GM21723 (cell line): ENCODE results near the gene RICTOR.
"Not testable (repeated sequence)": the region's sequence is repeated elsewhere in the genome, so short reads cannot be mapped to it uniquely, and the experiment has no call there.

Experiments
- ATAC-seq: cut with Tn5 transposase; IDR thresholded peaks from one replicate; pipeline ENCODE4 v1.9.1; 2021; ENCODE audit warnings: mild to moderate bottlenecking, moderate library complexity; ENCODE audit not compliant: unreplicated experiment

Gene RICTOR

DNA sequence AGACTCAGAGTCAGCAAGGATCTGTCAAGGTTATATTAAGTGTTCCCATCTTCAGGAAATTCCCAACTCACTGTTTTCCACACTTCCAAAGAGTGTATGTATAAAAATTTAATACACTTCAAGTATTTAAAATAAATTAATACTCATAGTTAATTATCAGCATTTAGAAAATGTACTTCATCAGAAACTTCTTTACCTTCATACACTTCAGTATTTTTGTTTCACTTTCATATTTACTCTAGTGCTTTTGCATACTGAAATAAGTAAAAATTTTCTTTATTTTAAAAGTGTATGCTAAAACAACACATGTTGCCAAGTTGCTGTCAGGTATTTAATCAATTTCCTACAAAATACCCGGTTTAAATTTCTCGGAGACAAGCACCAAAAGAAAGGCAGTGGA is 16.5 kb downstream of the RICTOR start:
- ATAC-seq: peak; percentile 72

DNA sequence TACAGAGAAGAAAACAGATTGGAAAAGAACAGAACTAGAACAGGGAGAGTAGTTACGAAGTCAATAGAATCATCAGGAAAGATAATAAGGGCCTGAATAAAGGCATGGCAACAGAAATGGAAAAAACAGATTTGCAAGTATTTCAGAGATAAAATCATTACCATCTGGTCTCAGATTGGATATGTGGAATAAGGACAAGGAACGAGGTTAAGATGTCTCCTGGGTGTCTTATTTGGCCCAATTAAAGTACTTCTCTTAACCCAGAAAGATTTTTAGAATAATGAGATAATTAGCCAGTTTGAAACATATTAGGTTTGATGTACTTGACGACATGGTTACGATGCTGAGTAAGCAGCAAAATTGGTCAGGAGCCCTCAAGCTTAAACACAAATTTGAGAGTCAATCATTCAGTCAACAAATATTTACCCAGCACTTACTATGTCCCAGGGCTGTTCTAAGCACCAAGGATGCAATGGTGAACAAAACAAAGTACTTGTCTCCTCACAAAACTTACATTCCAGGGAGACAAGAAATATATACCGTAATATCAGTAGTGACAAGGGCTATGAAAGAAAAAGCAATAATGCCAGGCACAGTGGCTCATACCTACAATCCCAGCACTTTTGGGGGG is 18.3 kb downstream of the RICTOR start:
- no peak for ATAC-seq

DNA sequence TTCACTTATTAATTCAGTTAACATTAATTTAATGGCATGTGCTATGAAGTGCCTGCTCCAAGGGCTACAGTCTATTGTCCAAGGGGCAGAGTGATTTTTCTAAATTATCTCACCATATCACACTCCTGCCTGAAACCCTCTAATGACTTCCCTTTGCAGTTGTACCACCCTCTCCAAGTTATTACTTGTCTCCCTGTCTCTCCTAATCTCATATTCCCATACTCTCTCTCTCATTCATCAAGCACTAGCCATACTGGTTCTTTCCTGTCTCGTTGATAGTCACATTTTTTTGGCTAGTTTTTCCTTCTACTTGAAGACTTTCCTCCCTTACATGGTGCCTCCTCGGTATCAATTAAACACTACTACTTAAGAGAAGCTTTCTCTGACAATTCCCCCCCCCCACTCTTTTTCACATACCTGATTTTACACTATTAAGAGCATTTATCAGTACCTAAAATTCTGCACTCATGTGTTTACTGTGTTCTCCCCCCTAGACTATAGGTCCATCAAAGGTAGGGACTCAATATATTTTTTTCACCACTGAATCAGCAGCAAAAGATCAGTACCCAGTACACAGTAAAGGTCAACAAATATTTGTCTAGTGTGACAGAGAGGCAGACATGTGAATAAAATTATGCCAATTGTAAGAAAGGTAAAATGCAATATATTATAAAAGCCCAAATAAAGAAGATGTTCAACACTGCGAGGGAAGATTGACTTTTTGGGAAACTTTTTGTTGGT is 19.0 kb downstream of the RICTOR start:
- ATAC-seq: no peak

DNA sequence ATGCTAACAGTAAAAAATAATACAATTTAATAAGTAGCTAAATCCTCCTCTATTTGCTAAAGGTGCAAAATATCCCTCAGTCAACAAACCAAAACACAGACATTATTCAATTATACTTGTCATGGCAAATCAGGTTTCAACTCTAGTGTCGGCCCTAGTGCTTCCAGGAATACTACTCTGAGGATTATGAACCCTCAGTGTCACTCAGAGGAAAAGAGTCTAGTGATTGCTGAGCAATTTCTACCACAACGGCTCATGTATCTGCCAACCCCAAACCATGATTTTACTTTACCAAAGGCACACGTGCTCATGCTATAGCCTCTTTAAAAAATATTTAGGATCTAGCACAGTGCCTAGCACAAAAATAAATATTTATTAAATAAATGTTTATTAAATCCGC is 21.0 kb downstream of the RICTOR start:
- ATAC-seq: no peak

DNA sequence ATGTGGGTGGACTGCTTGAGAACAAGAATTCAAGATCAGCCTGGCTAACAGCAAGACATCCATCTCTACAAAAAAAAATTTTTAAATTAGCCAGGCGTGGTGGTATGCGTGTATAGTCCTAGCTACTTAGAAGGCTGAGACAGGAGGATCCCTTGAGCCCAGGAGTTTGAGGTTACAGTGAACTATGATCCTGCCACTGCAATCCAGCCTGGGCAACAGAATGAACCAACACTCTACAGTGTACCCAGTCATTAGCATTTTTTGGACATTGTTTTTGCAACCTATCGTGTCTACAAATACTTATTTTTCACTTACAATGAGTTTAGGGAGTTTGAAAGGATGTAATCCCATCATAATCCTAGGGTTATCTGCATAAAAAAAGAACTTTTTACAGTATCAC is 22.1 kb downstream of the RICTOR start:
- ATAC-seq: no peak

DNA sequence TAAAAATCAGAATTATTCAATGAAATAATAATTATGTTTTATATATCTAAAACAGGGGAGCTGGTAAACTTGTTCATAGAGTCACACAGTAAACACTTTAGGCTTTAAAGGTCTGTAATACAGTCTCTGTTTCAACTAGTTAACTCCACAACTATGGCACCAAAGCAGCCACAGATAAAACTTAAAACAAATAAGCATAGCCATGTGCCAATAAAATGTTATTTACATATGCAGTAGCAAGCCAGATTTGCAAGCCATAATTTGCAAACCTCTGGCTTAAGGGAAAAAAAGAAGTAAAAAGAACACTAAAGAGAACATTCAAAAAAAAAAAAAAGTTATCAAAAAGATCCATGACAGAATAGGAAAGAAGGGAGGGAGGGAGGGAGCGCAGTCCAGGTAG is 24.9 kb downstream of the RICTOR start:
- ATAC-seq: no peak

DNA sequence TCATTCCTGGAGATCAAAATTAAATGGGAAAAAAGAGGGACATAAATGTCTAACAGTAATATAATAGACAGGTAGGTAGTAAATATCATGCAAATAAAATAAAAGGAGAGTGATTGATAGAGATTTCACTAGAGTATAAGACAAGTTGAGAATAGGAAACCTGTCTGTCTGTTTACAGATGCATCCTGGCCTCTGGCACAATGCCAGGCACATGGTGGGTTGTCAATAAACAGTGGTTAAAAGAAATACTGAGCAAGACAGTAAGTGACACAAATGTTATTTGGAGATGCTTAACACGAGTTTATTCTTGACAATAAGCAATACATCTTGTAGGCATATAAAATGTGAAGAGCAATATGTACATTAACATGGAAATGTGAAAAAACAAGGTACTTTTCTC is 33.3 kb downstream of the RICTOR start:
- ATAC-seq: no peak

DNA sequence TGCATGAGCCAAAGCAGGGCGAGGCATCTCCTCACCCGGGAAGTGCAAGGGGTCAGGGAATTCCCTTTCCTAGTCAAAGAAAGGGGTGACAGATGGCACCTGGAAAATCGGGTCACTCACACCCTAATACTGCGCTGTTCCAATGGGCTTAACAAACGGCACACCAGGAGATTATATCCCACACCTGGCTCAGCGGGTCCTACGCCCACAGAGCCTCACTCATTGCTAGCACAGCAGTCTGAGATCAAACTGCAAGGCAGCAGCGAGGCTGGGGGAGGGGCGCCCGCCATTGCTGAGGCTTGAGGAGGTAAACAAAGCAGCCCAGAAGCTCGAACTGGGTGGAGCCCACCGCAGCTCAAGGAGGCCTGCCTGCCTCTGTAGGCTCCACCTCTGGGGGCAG is 39.7 kb downstream of the RICTOR start:
- ATAC-seq: not testable (repeated sequence)

DNA sequence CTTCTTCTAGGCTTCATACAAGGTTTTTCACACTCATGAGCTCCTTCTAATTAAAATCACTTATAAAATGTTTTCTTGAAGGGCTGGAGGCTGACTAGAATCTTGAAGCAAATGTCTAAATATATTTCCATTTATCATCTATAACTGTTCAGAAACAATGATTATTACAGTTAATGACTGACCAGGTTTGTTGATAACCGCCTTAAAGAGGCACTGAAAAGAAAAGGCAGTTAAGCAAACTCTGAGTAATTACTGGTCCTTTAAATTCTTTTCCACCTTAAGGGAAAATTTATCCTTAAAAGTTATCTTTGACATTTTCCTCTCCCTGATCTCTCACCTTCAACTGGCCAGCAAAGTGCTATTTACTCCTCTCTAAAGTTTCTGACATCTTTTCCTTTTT is 43.2 kb downstream of the RICTOR start:
- ATAC-seq: no peak

DNA sequence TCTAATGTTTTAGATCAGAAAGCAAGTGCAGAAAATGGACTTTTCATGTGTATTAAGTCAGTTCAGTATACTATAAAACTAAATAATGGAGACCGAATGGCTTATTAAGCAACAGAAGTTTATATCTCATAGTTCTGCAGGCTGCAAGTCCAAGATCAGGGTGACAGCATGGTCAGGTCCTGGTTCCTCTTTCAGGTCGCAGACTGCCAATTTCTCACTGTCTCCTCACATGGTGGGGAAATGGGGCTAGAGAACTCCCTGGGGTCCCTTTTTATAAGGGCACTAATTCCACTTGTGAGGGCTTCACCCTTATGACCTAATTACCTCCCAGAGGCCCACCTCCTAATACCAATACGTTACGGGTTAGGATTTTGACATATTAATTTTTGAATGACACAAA is 48.7 kb downstream of the RICTOR start:
- no peak for ATAC-seq

DNA sequence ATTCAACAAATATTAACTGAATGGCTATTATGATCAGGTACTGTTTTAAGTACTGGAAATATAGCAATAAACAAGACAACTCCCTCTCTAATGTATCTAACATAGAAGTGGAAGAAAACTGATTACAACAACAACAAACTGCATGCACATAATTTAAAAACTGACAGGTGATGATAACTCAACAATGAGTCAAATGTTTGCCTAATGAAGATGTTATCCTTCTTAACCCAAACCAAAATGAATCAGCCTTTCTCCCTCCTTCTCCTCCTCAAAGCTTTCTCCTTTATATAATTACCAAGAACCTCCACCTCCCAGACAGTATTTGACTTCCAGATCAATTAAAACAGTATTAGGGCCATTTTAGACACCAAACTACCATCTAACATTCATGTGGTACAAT is 49.3 kb downstream of the RICTOR start:
- no peak for ATAC-seq

DNA sequence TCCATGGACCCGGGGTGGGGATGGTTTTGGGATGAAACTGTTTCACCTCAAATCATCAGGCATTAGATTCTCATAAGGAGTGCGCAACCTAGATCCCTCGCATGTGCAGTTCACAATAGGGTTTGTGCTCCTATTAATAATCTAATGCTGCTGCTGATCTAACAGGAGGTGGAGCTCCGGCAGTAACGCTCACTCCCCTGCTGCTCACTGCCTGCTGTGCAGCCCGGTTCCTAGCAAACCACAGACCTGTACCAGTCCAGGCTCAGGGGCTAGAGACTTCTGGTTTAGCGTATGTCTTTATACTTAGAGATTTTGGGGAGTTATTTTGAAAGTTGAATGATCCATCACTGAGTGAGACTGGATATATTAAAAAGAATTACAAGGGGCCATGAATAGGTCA is 50.2 kb downstream of the RICTOR start:
- no peak for ATAC-seq

DNA sequence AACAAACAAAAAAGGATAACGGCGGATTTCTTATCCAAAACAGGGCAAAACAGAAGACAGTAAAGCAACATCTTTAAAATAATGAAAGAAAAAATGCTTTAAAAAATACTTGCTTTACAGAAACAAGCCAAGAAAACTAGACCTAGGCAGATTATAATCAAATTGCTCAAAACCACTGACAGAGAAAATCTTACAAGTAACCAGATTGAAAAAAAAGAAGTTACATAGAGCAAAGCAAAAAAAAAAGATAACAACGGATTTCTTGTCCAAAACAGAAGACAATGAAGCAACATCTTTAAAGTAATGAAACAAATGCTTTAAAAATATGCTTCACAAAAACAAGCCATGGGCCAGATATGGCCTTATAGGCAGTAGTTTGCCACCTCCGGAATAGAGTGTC is 51.1 kb downstream of the RICTOR start:
- no peak for ATAC-seq

DNA sequence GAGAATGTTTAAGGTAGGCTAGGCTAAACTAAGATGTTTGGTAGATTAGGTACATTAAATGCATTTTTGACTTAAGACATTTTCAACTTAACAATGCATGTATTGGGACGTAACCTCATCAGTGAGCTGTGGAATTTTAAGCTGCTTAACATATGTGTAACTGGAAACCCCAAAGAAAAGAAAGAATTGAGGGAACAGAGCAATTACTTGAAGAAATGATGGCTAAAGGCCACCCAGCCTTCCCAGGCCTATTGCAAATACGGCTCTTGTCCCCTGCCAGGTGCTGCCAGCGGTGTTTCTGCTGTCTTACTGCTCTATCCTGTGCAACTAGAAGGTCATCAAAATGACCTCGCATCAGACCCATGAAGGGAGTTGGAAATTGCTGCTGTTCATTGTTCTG is 52.0 kb downstream of the RICTOR start:
- ATAC-seq: no peak

DNA sequence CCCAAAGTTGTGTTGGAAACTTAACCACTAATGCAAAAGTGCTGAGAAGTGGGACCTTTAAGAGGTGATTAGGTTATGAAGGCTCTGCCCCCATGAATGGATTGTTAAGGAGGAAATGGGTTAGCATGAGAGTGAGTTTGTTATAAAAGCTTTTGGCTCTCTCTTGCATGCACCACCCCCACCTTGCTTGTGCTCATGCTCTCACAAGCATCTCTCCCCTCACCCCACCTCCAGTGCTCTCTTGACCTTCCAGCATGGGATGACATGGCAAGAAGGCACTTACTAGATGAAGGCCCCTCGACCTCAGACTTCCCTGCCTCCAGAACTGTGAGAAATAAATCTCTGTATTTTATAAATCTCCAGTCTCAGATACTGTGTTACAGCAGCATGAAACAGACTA is 52.8 kb downstream of the RICTOR start:
- ATAC-seq: no peak

DNA sequence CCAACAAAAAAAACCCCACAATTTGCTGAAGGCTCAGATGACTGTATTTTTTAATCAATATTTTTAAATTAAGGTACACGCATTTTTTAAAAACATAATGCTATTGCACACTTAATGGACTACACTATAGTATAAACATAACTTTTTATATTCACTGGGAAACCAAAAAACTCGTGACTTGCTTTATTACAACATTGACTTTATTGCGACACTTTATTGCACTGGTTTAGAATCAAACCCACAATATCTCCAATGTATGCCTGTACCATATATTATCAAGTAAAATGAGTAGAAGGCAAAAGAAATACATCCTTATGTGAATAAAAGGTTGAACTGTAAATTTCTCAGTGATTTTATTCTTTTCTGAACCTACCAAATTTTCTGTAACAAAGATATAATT is 53.7 kb downstream of the RICTOR start:
- ATAC-seq: no peak

DNA sequence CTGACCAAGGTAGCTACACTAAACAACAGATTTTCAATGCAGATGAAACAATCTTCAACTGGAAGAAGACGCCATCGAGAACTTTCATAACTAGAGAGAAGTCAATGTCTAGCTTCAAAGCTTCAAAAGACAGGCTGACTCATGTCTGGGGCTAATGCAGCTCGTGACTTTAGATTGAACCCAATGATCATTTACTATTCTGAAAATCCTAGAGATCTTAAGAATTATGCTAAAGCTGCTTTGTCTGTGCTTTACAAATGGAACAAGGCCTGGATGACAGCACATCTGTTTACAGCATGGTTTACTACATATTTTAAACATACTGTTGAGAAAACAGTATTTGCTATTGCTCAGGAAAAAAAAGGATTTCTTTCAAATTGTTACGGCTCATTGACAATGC is 54.9 kb downstream of the RICTOR start:
- ATAC-seq: no peak

DNA sequence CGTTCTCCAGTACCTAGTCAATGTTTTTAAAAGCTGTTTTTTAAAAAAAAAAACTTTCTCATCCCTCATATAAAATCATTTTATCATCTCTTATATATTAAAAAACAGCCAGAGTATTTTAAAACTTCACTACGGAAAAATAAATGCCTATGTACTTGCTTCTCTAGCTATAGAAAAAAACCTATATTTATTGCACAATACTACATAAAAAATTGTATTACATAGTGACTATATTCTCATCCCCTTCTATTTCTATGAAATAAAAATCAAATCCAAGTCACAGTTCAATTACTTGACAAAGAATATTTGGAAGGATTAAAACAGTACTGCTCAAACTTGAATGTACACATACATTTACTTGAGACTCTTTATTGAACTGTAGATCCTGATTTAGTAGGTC is 56.7 kb downstream of the RICTOR start:
- ATAC-seq: no peak

DNA sequence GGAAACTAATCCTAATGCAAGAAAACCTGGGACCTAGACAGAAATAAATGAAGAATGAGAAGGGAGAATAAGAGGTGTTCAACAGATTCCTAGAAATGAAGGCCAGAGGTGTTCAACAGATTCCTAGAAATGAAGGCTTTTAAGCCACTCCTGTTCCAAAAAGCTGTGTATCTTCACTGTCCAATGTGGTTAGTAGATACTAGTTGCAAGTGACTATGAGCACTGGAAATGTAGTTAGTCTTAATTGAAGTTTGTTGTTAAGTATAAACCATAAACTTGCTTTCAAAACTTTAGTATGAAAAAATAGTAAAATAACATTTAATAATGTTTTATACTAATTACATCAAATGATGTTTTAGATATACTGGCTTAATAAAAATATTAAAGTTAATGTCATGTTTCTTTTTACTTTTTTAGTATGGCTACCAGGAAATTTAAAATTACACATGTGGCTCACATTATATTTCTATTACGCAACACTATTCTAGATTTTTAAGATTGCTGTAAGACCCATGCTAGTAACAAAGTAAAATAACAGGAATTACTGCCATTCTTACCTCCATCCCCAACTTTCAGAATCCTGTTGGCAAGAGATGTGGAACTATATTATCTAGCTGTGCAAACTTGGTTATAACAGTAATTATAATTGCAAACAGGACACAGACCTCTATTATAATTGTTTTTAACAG is 57.5 kb downstream of the RICTOR start:
- ATAC-seq: no peak

DNA sequence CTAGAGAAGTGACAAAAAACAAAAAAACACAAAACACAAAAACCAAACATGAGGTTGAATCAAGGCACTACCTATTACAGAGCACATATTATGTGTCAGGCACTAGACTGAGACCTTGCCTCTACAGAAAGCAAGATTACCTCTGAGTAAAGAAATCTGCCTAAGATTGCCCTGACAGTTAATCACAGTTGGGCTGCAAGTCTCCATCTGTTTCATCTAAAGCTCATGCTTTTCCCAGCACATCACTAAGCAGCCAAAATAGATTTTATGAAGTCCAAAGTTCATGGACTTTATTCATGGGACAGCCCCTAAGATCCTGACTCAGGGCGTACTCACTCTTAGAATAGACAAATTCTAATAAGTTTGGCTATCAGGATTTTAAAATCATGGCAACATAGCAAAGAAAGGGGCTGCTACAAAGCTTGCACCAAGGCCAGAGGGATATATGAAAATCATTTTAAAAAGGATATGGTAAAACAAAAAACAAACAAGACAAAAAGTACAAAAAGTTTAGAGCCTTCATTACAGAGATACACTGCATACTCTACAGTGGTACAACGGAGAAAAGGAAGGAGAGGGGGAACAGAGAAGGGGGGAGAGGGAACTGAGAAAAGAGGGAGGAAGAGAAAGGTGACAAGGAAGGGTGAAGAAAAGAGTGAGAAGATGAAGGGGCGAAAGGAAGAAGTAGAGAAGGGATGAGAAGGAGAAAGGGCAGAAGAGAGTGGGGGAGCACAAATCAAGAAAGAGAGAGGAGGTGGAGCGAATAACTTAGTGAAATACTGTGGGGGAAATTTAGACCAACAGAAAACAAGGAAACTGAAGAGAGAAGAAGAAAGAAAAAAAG is 58.2 kb downstream of the RICTOR start:
- no peak for ATAC-seq

DNA sequence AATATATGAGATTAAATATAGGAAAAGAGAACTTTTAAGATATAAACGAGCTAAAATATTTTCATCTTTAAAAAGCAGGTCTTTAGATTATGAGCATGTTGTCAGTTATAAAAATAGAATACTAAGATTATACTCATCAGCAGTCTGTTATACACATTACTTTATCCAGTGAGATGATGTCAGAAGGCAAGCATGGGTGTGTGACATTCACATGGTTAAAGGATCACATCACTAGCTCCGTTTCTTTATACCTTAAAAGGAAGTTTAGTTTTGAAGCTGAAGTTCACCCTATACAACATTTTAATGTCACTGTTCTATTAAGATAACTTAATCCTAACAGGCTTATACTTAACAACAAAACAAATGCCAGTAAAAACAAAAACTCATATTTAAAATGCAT is 59.6 kb downstream of the RICTOR start:
- no peak for ATAC-seq
